ENCODE results near the gene NLGN3. TPM values are rescaled to one million over a fixed set of nuclear protein-coding genes. Genes with fewer than 3 reads are reported as not detected.

NLGN3 gene
- total and polyA plus RNA-seq, 2 donors (not counting 1 experiment from before 2014, with no cell fraction given) = 0.81 to 1.3 TPM

DNA sequence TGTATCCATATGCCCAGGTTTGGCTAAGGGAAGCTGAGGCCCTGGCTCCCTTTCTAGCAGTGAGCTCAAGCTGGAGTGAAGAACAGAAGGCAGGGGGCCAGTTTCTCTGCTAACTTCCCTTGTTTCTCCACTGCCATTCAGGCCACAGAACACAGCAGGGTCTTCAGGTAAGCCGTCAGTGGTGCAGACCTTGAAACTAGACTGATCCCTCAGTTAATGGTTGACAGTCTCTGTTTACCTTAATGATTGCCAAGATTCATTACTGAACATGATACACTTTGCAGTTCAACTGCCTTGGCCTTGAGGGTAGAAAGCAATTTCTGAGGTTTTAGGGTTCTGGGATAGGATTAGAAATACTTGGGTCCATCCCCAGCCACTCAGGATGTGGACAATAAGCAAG lies 69.5 kb downstream of the NLGN3 start:
- H3K4me1 ChIP-seq (ENCODE audit: control insufficient read depth in 2 of 2, insufficient read depth in 2 of 2, low read length in 2 of 2) = no peaks in the 10 kb centered on the region
- no peak for TF ChIP-seq EZH2 (IDR thresholded peaks at IDR 0.05; ENCODE audit: borderline replicate concordance, insufficient read depth, low read depth, low read length, poor library complexity, severe bottlenecking)
- TF ChIP-seq, protein P1, sequence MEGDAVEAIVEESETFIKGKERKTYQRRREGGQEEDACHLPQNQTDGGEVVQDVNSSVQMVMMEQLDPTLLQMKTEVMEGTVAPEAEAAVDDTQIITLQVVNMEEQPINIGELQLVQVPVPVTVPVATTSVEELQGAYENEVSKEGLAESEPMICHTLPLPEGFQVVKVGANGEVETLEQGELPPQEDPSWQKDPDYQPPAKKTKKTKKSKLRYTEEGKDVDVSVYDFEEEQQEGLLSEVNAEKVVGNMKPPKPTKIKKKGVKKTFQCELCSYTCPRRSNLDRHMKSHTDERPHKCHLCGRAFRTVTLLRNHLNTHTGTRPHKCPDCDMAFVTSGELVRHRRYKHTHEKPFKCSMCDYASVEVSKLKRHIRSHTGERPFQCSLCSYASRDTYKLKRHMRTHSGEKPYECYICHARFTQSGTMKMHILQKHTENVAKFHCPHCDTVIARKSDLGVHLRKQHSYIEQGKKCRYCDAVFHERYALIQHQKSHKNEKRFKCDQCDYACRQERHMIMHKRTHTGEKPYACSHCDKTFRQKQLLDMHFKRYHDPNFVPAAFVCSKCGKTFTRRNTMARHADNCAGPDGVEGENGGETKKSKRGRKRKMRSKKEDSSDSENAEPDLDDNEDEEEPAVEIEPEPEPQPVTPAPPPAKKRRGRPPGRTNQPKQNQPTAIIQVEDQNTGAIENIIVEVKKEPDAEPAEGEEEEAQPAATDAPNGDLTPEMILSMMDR (IDR thresholded peaks at IDR 0.05) = no peak
- H3K4me2 ChIP-seq (replicated peaks; ENCODE audit: low read depth, low read length, poor library complexity, severe bottlenecking) = no peak overlapping the region
- H3K79me2 ChIP-seq (ENCODE audit: control insufficient read depth, insufficient read depth, low read length) = no peaks in the 10 kb centered on the region
- H3K27me3 Mint-ChIP-seq = peaks cover 12% of the 10 kb centered on the region
- POLR2A ChIA-PET = no interaction called here
- H3K4me1 Mint-ChIP-seq = no peaks in the 10 kb centered on the region
- H3K4me3 Mint-ChIP-seq = no peak overlapping the region
- H3K9ac ChIP-seq (ENCODE audit: low read length) = no peak overlapping the region
- no peak overlapping the region for H2AFZ ChIP-seq (ENCODE audit: insufficient read depth, low read depth, low read length, poor library complexity, severe bottlenecking)
- DNase-seq = no peak
- H3K9me3 Mint-ChIP-seq (ENCODE audit: insufficient read depth) = no peaks in the 10 kb centered on the region
- H3K27ac ChIP-seq (ENCODE audit: low read length in 2 of 2) = no peak overlapping the region
- no peaks in the 10 kb centered on the region for H3K36me3 ChIP-seq (replicated peaks in 1 of 2; ENCODE audit: control extremely low read depth in 1 of 2, control insufficient read depth in 1 of 2, extremely low read depth in 1 of 2, insufficient read depth in 2 of 2, low read length in 1 of 2)
- intact Hi-C loops (cut with micrococcal nuclease) = no loop called here
- H4K20me1 ChIP-seq (ENCODE audit: control insufficient read depth, insufficient read depth, low read length, poor library complexity, severe bottlenecking) = no peaks in the 10 kb centered on the region
- H3K4me3 ChIP-seq (ENCODE audit: control extremely low read depth in 1 of 5, extremely low read depth in 1 of 5, insufficient read depth in 1 of 5, low read depth in 2 of 5, low read length in 4 of 5) = no peak overlapping the region
- no peak overlapping the region for H3K27ac Mint-ChIP-seq
- no peak for ATAC-seq (ENCODE audit: low read depth)
- no peaks in the 10 kb centered on the region for H3K27me3 ChIP-seq (replicated peaks in 1 of 4; ENCODE audit: control extremely low read depth in 1 of 4, control insufficient read depth in 3 of 4, insufficient read depth in 4 of 4, low read length in 3 of 4)
- WGBS (ENCODE audit: insufficient coverage) = no CpG with 5 or more reads among the region's 1 CpG
- CTCF ChIA-PET = no interaction called here
- no peaks in the 10 kb centered on the region for H3K9me3 ChIP-seq (ENCODE audit: control extremely low read depth in 1 of 3, control insufficient read depth in 2 of 3, insufficient read depth in 1 of 3, low read length in 2 of 3)

DNA sequence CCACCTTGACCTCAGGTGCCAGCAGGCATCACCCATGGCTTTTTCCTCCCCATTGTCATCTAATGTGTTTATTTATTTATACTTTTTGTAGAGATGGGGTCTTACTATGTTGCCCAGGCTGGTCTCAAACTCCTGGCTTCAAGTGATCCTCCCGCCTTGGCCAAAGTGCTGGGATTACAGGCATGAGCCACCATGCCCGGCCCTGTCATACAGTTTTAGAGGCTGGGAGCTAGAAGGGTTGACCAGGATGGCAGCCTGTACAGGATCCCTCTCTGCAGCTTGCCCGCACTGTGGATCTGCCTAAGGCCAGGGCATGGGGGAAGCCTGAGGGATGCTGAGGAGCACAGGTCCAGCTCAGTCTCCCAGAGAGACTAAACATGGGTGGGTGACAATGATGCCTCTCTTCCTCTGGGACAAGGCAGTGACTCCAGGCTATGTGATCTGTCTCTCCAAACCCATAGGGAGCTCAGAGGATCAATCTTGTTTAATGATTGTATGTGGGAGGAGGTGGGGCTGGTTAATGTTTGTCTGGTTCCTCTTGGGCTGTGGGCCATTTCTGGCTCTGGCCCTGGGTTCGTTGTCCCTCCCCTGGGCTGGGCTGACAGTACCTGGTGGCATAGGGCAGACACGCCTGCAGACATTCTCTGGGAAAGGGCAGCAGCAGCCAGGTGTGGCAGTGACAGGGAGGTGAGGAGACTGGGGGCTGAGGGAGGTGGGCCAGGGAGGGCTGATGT lies 70.1 kb downstream of the NLGN3 start:
- POLR2A ChIA-PET = no interaction called here
- no peaks in the 10 kb centered on the region for H3K79me2 ChIP-seq (ENCODE audit: control insufficient read depth, insufficient read depth, low read length)
- H3K27me3 Mint-ChIP-seq = peaks cover 12% of the 10 kb centered on the region
- H3K4me2 ChIP-seq (replicated peaks; ENCODE audit: low read depth, low read length, poor library complexity, severe bottlenecking) = no peak overlapping the region
- H3K36me3 ChIP-seq (replicated peaks in 1 of 2; ENCODE audit: control extremely low read depth in 1 of 2, control insufficient read depth in 1 of 2, extremely low read depth in 1 of 2, insufficient read depth in 2 of 2, low read length in 1 of 2) = no peaks in the 10 kb centered on the region
- H3K4me3 ChIP-seq (ENCODE audit: control extremely low read depth in 1 of 5, extremely low read depth in 1 of 5, insufficient read depth in 1 of 5, low read depth in 2 of 5, low read length in 4 of 5) = no peak overlapping the region
- no peak overlapping the region for H3K27ac Mint-ChIP-seq
- TF ChIP-seq, protein P1 (IDR thresholded peaks at IDR 0.05) = no peak
- TF ChIP-seq EZH2 (IDR thresholded peaks at IDR 0.05; ENCODE audit: borderline replicate concordance, insufficient read depth, low read depth, low read length, poor library complexity, severe bottlenecking) = no peak
- intact Hi-C loops (cut with micrococcal nuclease) = no loop called here
- CTCF ChIA-PET = interaction anchor here (0.5 kb wide), 1 partner anchor 100 kb away, joined by 4 read pairs; no protein-coding TSS in a partner anchor
- no peak overlapping the region for H3K4me3 Mint-ChIP-seq
- H3K4me1 ChIP-seq (ENCODE audit: control insufficient read depth in 2 of 2, insufficient read depth in 2 of 2, low read length in 2 of 2) = no peaks in the 10 kb centered on the region
- no peaks in the 10 kb centered on the region for H3K9me3 Mint-ChIP-seq (ENCODE audit: insufficient read depth)
- DNase-seq (no peak), ATAC-seq (ENCODE audit: low read depth) (no peak)
- no peaks in the 10 kb centered on the region for H4K20me1 ChIP-seq (ENCODE audit: control insufficient read depth, insufficient read depth, low read length, poor library complexity, severe bottlenecking)
- H2AFZ ChIP-seq (ENCODE audit: insufficient read depth, low read depth, low read length, poor library complexity, severe bottlenecking) = no peak overlapping the region
- H3K9me3 ChIP-seq (ENCODE audit: control extremely low read depth in 1 of 3, control insufficient read depth in 2 of 3, insufficient read depth in 1 of 3, low read length in 2 of 3) = no peaks in the 10 kb centered on the region
- WGBS (ENCODE audit: insufficient coverage) = 92% methylated on average over 2 of the region's 5 CpGs
- no peak overlapping the region for H3K9ac ChIP-seq (ENCODE audit: low read length)
- H3K4me1 Mint-ChIP-seq = no peaks in the 10 kb centered on the region
- no peaks in the 10 kb centered on the region for H3K27me3 ChIP-seq (replicated peaks in 1 of 4; ENCODE audit: control extremely low read depth in 1 of 4, control insufficient read depth in 3 of 4, insufficient read depth in 4 of 4, low read length in 3 of 4)
- no peak overlapping the region for H3K27ac ChIP-seq (ENCODE audit: low read length in 2 of 2)
